GM19395 (cell line): ENCODE results near the gene ALK.

Source experiments
- ATAC-seq: cut with Tn5 transposase; IDR thresholded peaks from one replicate; pipeline ENCODE4 v1.9.1; 2021; ENCODE audit warnings: mild to moderate bottlenecking, moderate library complexity; ENCODE audit not compliant: unreplicated experiment

ALK gene

GRCh38 chr2:29218550-29219125 lies 702.7 kb downstream of the ALK start:
- no peak for ATAC-seq

- ATAC-seq = no peak
Measured at GRCh38 chr2:29218071-29218470, 703.3 kb downstream of the ALK start.

- ATAC-seq = no peak
Measured at GRCh38 chr2:29216609-29216909, 704.8 kb downstream of the ALK start.

GRCh38 chr2:29215739-29216608 lies 705.4 kb downstream of the ALK start:
- ATAC-seq = no peak

- no peak for ATAC-seq
Measured at GRCh38 chr2:29215073-29215472, 706.3 kb downstream of the ALK start.

GRCh38 chr2:29213888-29214291 lies 707.5 kb downstream of the ALK start:
- ATAC-seq = no peak

GRCh38 chr2:29212009-29212408 lies 709.4 kb downstream of the ALK start:
- no peak for ATAC-seq

GRCh38 chr2:29209551-29209950 lies 711.8 kb downstream of the ALK start:
- ATAC-seq = no peak

GRCh38 chr2:29207352-29208148 lies 713.8 kb downstream of the ALK start:
- ATAC-seq = no peak

- no peak for ATAC-seq
Measured at GRCh38 chr2:29206941-29207340, 714.4 kb downstream of the ALK start.

GRCh38 chr2:29202819-29203495 lies 718.4 kb downstream of the ALK start:
- no peak for ATAC-seq

GRCh38 chr2:29201979-29202378 lies 719.4 kb downstream of the ALK start:
- ATAC-seq = no peak

GRCh38 chr2:29196792-29197788 lies 724.3 kb downstream of the ALK start:
- ATAC-seq = peak; percentile 75

- no peak for ATAC-seq
Measured at GRCh38 chr2:29195796-29196195, 725.6 kb downstream of the ALK start.

- ATAC-seq = no peak
Measured at GRCh38 chr2:29193681-29194080, 727.7 kb downstream of the ALK start.

GRCh38 chr2:29193111-29193510 lies 728.3 kb downstream of the ALK start:
- no peak for ATAC-seq

- no peak for ATAC-seq
Measured at GRCh38 chr2:29192526-29192925, 728.9 kb downstream of the ALK start.

- ATAC-seq = no peak
Measured at GRCh38 chr2:29191817-29192216, 729.6 kb downstream of the ALK start.

- ATAC-seq = peak; percentile 87
Measured at GRCh38 chr2:29189052-29189451, 732.3 kb downstream of the ALK start.

GRCh38 chr2:29187926-29188325 lies 733.5 kb downstream of the ALK start:
- no peak for ATAC-seq
